Uterus (tissue), 4 donors: ENCODE results near the gene RNFT2. TPM values are rescaled to one million over a fixed set of nuclear protein-coding genes. Genes with fewer than 3 reads are reported as not detected.

Source experiments
- DNase-seq, 2 donors: peaks; one replicate each; pipeline ENCODE4 v3.0.0-alpha.2; 2019 to 2020
- H3K27ac ChIP-seq, 2 donors: fragments of 200-600 bp; sonication (generic); 1 replicate in 1 of 2; 2 replicates in 1 of 2; pipeline ENCODE4 v1.5.1; 2016 to 2018
- H3K27me3 ChIP-seq, 2 donors: fragments of 200-600 bp; sonication (generic); one replicate each; pipeline ENCODE4 v1.5.1; 2018 to 2019; ENCODE audit warnings: control low read depth in 1 of 2
- H3K36me3 ChIP-seq, 2 donors: fragments of 200-600 bp; sonication (generic); one replicate each; pipeline ENCODE4 v1.5.1; 2019; ENCODE audit warnings: control low read depth in 1 of 2
- H3K4me1 ChIP-seq, 2 donors: fragments of 200-600 bp; sonication (generic); one replicate each; pipeline ENCODE4 v1.5.1; 2018 to 2019; ENCODE audit warnings: control low read depth in 1 of 2
- H3K4me3 ChIP-seq, 2 donors: fragments of 200-600 bp; sonication (generic); 1 replicate in 1 of 2; 2 replicates in 1 of 2; pipeline ENCODE4 v1.5.1; 2018 to 2019; ENCODE audit warnings: mild to moderate bottlenecking in 1 of 2
- H3K9me3 ChIP-seq, 2 donors: fragments of 200-600 bp; sonication (generic); one replicate each; pipeline ENCODE4 v1.5.1; 2019; ENCODE audit warnings: control low read depth in 1 of 2
- CTCF ChIP-seq, 4 experiments: fragments of 200-600 bp in 2 of 4; fragments of 450-650 bp in 2 of 4; sonication (generic) in 2 of 4; IDR thresholded peaks; one replicate each; pipeline ENCODE4 v1.5.1; 2016 to 2019; ENCODE audit warnings: antibody characterized with exemption in 4 of 4, mild to moderate bottlenecking in 2 of 4, moderate library complexity in 1 of 4
- POLR2A ChIP-seq, 2 donors: fragments of 450-650 bp; IDR thresholded peaks; one replicate each; pipeline ENCODE4 v1.6.1; 2016; ENCODE audit warnings: antibody characterized with exemption in 2 of 2, mild to moderate bottlenecking in 1 of 2, moderate library complexity in 1 of 2
- intact Hi-C: fragments of 100-400 bp; cut with DNase I; formaldehyde crosslinking; loops from one replicate; pipeline ENCODE4 v1.15.1; 2023; ENCODE audit warnings: low total_unique reads
- total RNA-seq, 4 donors: library from RNA; depleted of rRNA in 3 of 4; stranded (reverse); fragments of >200 nt in 3 of 4; gene quantifications; one replicate each; pipeline versions ENCODE4 v1.1.0 to v1.2.4, GENCODE V29; 2014 to 2023
- donor health status: DM: yes; HTN: yes; CAD: no.

Gene RNFT2
- total RNA-seq, 4 donors from 2014 or later, result 1.4 to 4.7 TPM; not detected in 2

DNA sequence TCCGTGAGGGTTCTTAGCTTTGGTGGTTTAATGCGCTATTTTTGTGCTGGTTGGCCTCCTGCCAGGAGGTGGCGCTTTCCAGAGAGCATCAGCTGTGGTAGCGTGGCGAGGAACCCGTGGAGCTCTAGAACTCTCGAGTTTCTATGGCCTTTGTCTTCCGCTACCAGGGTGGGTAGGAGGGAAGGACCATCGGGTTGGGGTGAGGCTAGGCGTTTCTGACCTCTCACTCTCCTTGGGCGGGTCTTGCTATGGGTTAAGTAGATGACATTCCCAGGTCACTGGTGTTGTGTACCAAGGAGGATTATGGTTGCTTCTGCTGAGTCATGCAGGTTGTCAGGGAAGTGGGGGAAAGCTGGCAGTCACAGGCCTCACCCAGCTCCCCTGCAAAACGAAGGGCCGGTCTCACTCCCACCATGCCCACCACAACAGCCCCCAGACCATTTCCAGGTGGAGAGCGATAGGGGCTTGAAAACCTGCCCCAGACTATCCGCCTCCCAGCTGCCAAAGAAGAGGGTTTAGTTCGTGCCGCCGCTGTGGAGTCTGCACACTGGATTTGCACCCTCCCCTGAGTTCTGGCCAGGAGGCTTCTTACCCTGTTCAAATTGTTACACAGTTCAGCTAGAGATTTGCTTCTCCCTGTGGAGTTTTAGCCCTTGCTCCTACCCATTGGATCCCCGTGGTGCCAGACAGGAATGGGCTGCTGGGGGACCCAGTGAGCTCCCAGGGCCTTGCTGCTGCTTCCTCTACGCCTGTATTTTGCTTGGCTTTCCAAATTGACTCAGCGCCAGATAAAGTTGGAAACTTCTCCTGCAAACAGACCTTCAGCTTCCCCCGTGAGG lies 21.9 kb downstream of the RNFT2 start:
- no peaks in the 10 kb centered on the region for H3K27me3 ChIP-seq
- intact Hi-C loops, result no loop called here
- TF ChIP-seq POLR2A (IDR thresholded peaks at IDR 0.05), result no peak
- no peak for TF ChIP-seq CTCF (IDR thresholded peaks at IDR 0.05)
- no peak for DNase-seq
- no peak overlapping the region for H3K27ac ChIP-seq
- H3K36me3 ChIP-seq, result no peaks in the 10 kb centered on the region
- no peaks in the 10 kb centered on the region for H3K9me3 ChIP-seq
- H3K4me1 ChIP-seq, result no peaks in the 10 kb centered on the region
- no peak overlapping the region for H3K4me3 ChIP-seq

DNA sequence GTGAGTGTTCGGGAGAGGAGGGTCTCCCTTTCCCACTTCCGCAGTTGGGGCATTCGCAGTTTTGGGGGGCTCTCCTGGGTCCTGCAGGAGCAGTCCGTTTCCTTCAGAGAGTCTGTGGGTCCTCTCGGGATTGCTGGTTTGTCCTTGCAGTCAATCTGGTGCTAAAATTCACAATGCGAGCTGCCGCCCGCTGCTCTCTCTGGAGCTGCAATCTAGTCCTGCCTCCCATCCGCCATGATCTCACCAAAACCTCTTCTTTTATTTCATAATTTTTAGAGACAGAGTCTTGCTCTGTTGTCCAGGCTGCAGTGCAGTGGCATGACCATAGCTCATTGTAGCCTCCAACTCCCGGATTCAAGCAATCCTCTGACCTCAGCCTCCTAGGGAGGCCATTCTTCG lies 22.5 kb downstream of the RNFT2 start:
- intact Hi-C loops, result no loop called here
- Histone ChIP-seq H3K36me3 (no peaks in the 10 kb centered on the region), H3K9me3 (no peaks in the 10 kb centered on the region), H3K27me3 (no peaks in the 10 kb centered on the region), H3K4me1 (no peaks in the 10 kb centered on the region), H3K27ac (no peak overlapping the region), H3K4me3 (no peak overlapping the region)
- no peak for DNase-seq
- TF ChIP-seq CTCF (IDR thresholded peaks at IDR 0.05), result no peak

DNA sequence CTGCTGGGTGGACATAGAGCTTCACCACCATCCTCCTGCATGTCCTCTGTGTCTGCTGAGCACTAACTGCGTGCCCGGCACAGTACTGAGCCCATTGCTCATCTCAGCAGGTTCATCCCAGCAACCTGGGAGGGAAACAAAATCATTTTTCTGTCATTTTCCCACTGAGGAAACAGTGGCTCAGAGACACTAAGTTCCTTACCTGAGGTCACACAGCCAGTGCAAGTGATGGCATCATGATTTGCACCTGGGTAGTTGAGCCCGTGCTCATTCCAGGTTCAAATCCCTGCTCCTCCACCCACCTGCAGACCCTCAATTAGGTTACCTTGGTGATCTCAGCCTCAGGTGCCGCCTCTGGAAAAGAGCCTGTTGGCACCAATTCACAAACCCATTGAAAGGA lies 23.4 kb downstream of the RNFT2 start:
- Histone ChIP-seq H3K27me3 (no peaks in the 10 kb centered on the region), H3K27ac (no peak overlapping the region), H3K9me3 (no peaks in the 10 kb centered on the region), H3K4me1 (no peaks in the 10 kb centered on the region), H3K4me3 (no peak overlapping the region), H3K36me3 (no peaks in the 10 kb centered on the region)
- no peak for DNase-seq
- TF ChIP-seq POLR2A (IDR thresholded peaks at IDR 0.05), result no peak
- TF ChIP-seq CTCF (IDR thresholded peaks at IDR 0.05), result no peak
- intact Hi-C loops, result no loop called here

- DNase-seq, result no peak
- TF ChIP-seq POLR2A (IDR thresholded peaks at IDR 0.05), result no peak
- TF ChIP-seq CTCF (IDR thresholded peaks at IDR 0.05), result no peak
These were observed 27.2 kb downstream of the RNFT2 start for GRCh38 chr12:116765271-116765670.

GRCh38 chr12:116766285-116766684 lies 28.2 kb downstream of the RNFT2 start:
- no peak overlapping the region for H3K4me3 ChIP-seq
- intact Hi-C loops, result no loop called here
- DNase-seq, result no peak
- H3K27ac ChIP-seq, result no peak overlapping the region
- no peaks in the 10 kb centered on the region for H3K4me1 ChIP-seq
- TF ChIP-seq POLR2A (IDR thresholded peaks at IDR 0.05), result no peak
- no peak for TF ChIP-seq CTCF (IDR thresholded peaks at IDR 0.05)
- no peaks in the 10 kb centered on the region for H3K9me3 ChIP-seq
- H3K36me3 ChIP-seq, result no peaks in the 10 kb centered on the region
- H3K27me3 ChIP-seq, result no peaks in the 10 kb centered on the region

More at GRCh38 chr12:116765271-116765670, 27.2 kb downstream of the RNFT2 start:
- no peaks in the 10 kb centered on the region for H3K27me3 ChIP-seq
- intact Hi-C loops, result no loop called here
- no peak overlapping the region for H3K4me3 ChIP-seq
- H3K9me3 ChIP-seq, result no peaks in the 10 kb centered on the region
- no peaks in the 10 kb centered on the region for H3K4me1 ChIP-seq
- H3K36me3 ChIP-seq, result no peaks in the 10 kb centered on the region
- H3K27ac ChIP-seq, result no peak overlapping the region
